ENCODE results near the gene TYMS.
A peak's percentile ranks its signal among the peaks of the same experiment; 100 is the strongest.

Gene TYMS

GRCh38 chr18:666177-666576, 8.7 kb downstream of the TYMS start:
- peaks cover 0 to 6% (median 0%) of the 10 kb centered on the region in 5 experiments for H3K9me3 ChIP-seq (ENCODE audit: control extremely low read depth in 1 of 5, control insufficient read depth in 4 of 5, insufficient read depth in 2 of 5, low read depth in 1 of 5, low read length in 4 of 5)
- peak; percentile 25 to 45 (median 35) for DNase-seq
- H3K36me3 ChIP-seq (ENCODE audit: control insufficient read depth in 4 of 4, insufficient read depth in 4 of 4, low read length in 3 of 4) = peaks cover 14 to 56% (median 27%) of the 10 kb centered on the region in 4 experiments
- CTCF ChIA-PET = interaction anchor here (1.5 kb wide), 1 partner anchor 17 kb away, joined by 5 read pairs; no protein-coding TSS in a partner anchor
- POLR2A ChIA-PET = no interaction called here
- no peaks in the 10 kb centered on the region for H3K27me3 ChIP-seq (replicated peaks in 2 of 5; ENCODE audit: control insufficient read depth in 4 of 5, insufficient read depth in 5 of 5, low read length in 4 of 5)
- no peak overlapping the region for H3K27ac ChIP-seq (ENCODE audit: insufficient read depth in 1 of 2, low read depth in 1 of 2, low read length in 2 of 2, poor library complexity in 1 of 2, severe bottlenecking in 2 of 2)
- 99% methylated on average over 8 of the region's 8 CpGs for WGBS (ENCODE audit: insufficient coverage)
- no peak overlapping the region for H3K4me3 ChIP-seq (ENCODE audit: control insufficient read depth in 1 of 7, extremely low read depth in 1 of 7, insufficient read depth in 4 of 7, low read depth in 2 of 7, low read length in 6 of 7)
- H3K4me1 ChIP-seq (ENCODE audit: control extremely low read depth in 1 of 4, control insufficient read depth in 4 of 4, insufficient read depth in 4 of 4, low read length in 3 of 4) = peaks cover 0 to 6% (median 2%) of the 10 kb centered on the region in 4 experiments

- ChIA-PET CTCF (interaction anchor here (1.5 kb wide), 1 partner anchor 16 kb away, joined by 5 read pairs; no protein-coding TSS in a partner anchor), POLR2A (no interaction called here)
- Histone ChIP-seq H3K36me3 (ENCODE audit: control insufficient read depth in 4 of 4, insufficient read depth in 4 of 4, low read length in 3 of 4) (peaks cover 17 to 57% (median 30%) of the 10 kb centered on the region in 4 experiments), H3K27ac (ENCODE audit: insufficient read depth in 1 of 2, low read depth in 1 of 2, low read length in 2 of 2, poor library complexity in 1 of 2, severe bottlenecking in 2 of 2) (no peak overlapping the region), H3K9me3 (ENCODE audit: control extremely low read depth in 1 of 5, control insufficient read depth in 4 of 5, insufficient read depth in 2 of 5, low read depth in 1 of 5, low read length in 4 of 5) (peaks cover 0 to 6% (median 0%) of the 10 kb centered on the region in 5 experiments), H3K4me1 (ENCODE audit: control extremely low read depth in 1 of 4, control insufficient read depth in 4 of 4, insufficient read depth in 4 of 4, low read length in 3 of 4) (peaks cover 0 to 6% (median 2%) of the 10 kb centered on the region in 4 experiments), H3K4me3 (ENCODE audit: control insufficient read depth in 1 of 7, extremely low read depth in 1 of 7, insufficient read depth in 4 of 7, low read depth in 2 of 7, low read length in 6 of 7) (no peak overlapping the region), H3K27me3 (replicated peaks in 2 of 5; ENCODE audit: control insufficient read depth in 4 of 5, insufficient read depth in 5 of 5, low read length in 4 of 5) (no peaks in the 10 kb centered on the region)
- no peak for DNase-seq
- WGBS (ENCODE audit: insufficient coverage) = 100% methylated on average over 1 of the region's 3 CpGs
Observed at GRCh38 chr18:666628-667027, 9.2 kb downstream of the TYMS start.

GRCh38 chr18:668260-668659, 10.8 kb downstream of the TYMS start:
- H3K27me3 ChIP-seq (replicated peaks in 2 of 5; ENCODE audit: control insufficient read depth in 4 of 5, insufficient read depth in 5 of 5, low read length in 4 of 5) = no peaks in the 10 kb centered on the region
- DNase-seq = no peak
- no peaks in the 10 kb centered on the region for H3K9me3 ChIP-seq (ENCODE audit: control extremely low read depth in 1 of 5, control insufficient read depth in 4 of 5, insufficient read depth in 2 of 5, low read depth in 1 of 5, low read length in 4 of 5)
- ChIA-PET CTCF (interaction anchor here (0.8 to 1.6 kb wide), 5 partner anchors 9 to 162 kb away, joined by 3 read pairs; no protein-coding TSS in a partner anchor), POLR2A (no interaction called here)
- no CpG with 5 or more reads among the region's 1 CpG for whole genome bisulfite sequencing (ENCODE audit: insufficient coverage)
- H3K4me1 ChIP-seq (ENCODE audit: control extremely low read depth in 1 of 4, control insufficient read depth in 4 of 4, insufficient read depth in 4 of 4, low read length in 3 of 4) = peaks cover 0 to 6% (median 2%) of the 10 kb centered on the region in 4 experiments
- no peak overlapping the region for H3K27ac ChIP-seq (ENCODE audit: insufficient read depth in 1 of 2, low read depth in 1 of 2, low read length in 2 of 2, poor library complexity in 1 of 2, severe bottlenecking in 2 of 2)
- no peak overlapping the region for H3K4me3 ChIP-seq (ENCODE audit: control insufficient read depth in 1 of 7, extremely low read depth in 1 of 7, insufficient read depth in 4 of 7, low read depth in 2 of 7, low read length in 6 of 7)
- H3K36me3 ChIP-seq (ENCODE audit: control insufficient read depth in 4 of 4, insufficient read depth in 4 of 4, low read length in 3 of 4) = peaks cover 25 to 64% (median 42%) of the 10 kb centered on the region in 4 experiments

- Histone ChIP-seq H3K4me1 (ENCODE audit: control extremely low read depth in 1 of 4, control insufficient read depth in 4 of 4, insufficient read depth in 4 of 4, low read length in 3 of 4) (peaks cover 0 to 6% (median 2%) of the 10 kb centered on the region in 4 experiments), H3K36me3 (ENCODE audit: control insufficient read depth in 4 of 4, insufficient read depth in 4 of 4, low read length in 3 of 4) (peaks cover 29 to 71% (median 46%) of the 10 kb centered on the region in 4 experiments), H3K27me3 (replicated peaks in 2 of 5; ENCODE audit: control insufficient read depth in 4 of 5, insufficient read depth in 5 of 5, low read length in 4 of 5) (no peaks in the 10 kb centered on the region), H3K27ac (ENCODE audit: insufficient read depth in 1 of 2, low read depth in 1 of 2, low read length in 2 of 2, poor library complexity in 1 of 2, severe bottlenecking in 2 of 2) (no peak overlapping the region), H3K9me3 (ENCODE audit: control extremely low read depth in 1 of 5, control insufficient read depth in 4 of 5, insufficient read depth in 2 of 5, low read depth in 1 of 5, low read length in 4 of 5) (no peaks in the 10 kb centered on the region), H3K4me3 (ENCODE audit: control insufficient read depth in 1 of 7, extremely low read depth in 1 of 7, insufficient read depth in 4 of 7, low read depth in 2 of 7, low read length in 6 of 7) (no peak overlapping the region)
- DNase-seq = no peak
- 100% methylated on average over 5 of the region's 8 CpGs for WGBS (ENCODE audit: insufficient coverage)
- POLR2A ChIA-PET = no interaction called here
- CTCF ChIA-PET = no interaction called here
Observed at GRCh38 chr18:669077-669476, 11.6 kb downstream of the TYMS start.

- ChIA-PET CTCF (interaction anchor here (0.8 to 2.1 kb wide), 10 partner anchors 9 to 46 kb away, joined by 3 to 8 read pairs (median 5); no protein-coding TSS in a partner anchor), POLR2A (no interaction called here)
- peak in 2 of 3 donors; percentile 46 to 61 for DNase-seq
- H3K4me1 ChIP-seq (ENCODE audit: control extremely low read depth in 1 of 4, control insufficient read depth in 4 of 4, insufficient read depth in 4 of 4, low read length in 3 of 4) = peaks cover 0 to 6% (median 2%) of the 10 kb centered on the region in 4 experiments
- peaks cover 34 to 83% (median 55%) of the 10 kb centered on the region in 4 experiments for H3K36me3 ChIP-seq (ENCODE audit: control insufficient read depth in 4 of 4, insufficient read depth in 4 of 4, low read length in 3 of 4)
- WGBS (ENCODE audit: insufficient coverage) = 73% methylated on average over 11 of the region's 11 CpGs
- no peak overlapping the region for H3K27ac ChIP-seq (ENCODE audit: insufficient read depth in 1 of 2, low read depth in 1 of 2, low read length in 2 of 2, poor library complexity in 1 of 2, severe bottlenecking in 2 of 2)
- H3K4me3 ChIP-seq (ENCODE audit: control insufficient read depth in 1 of 7, extremely low read depth in 1 of 7, insufficient read depth in 4 of 7, low read depth in 2 of 7, low read length in 6 of 7) = no peak overlapping the region
- H3K27me3 ChIP-seq (replicated peaks in 2 of 5; ENCODE audit: control insufficient read depth in 4 of 5, insufficient read depth in 5 of 5, low read length in 4 of 5) = no peaks in the 10 kb centered on the region
- H3K9me3 ChIP-seq (ENCODE audit: control extremely low read depth in 1 of 5, control insufficient read depth in 4 of 5, insufficient read depth in 2 of 5, low read depth in 1 of 5, low read length in 4 of 5) = no peaks in the 10 kb centered on the region
Observed at GRCh38 chr18:670522-670921, 13.1 kb downstream of the TYMS start.

DNA sequence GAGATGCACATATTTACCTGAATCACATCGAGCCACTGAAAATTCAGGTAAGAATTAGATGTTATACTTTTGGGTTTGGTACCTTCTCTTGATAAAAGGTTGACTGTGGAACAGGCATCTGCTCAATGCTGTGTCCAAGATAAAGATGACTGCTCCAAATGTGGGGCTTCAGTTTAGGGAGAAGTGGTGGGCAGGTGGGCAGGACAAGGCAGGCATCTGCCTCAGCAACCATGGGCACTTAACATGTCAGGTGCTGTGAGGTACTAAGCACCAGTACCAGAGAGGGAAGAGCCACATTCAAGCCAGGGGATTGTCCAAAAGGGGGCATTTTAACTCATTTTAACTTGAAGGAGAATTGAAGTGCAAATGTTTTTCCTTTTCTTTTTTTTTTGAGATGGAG, 14.0 kb downstream of the TYMS start:
- Histone ChIP-seq H3K27ac (ENCODE audit: insufficient read depth in 1 of 2, low read depth in 1 of 2, low read length in 2 of 2, poor library complexity in 1 of 2, severe bottlenecking in 2 of 2) (peak overlapping the region in 1 of 2 experiments; percentile 16), H3K4me3 (ENCODE audit: control insufficient read depth in 1 of 7, extremely low read depth in 1 of 7, insufficient read depth in 4 of 7, low read depth in 2 of 7, low read length in 6 of 7) (no peak overlapping the region), H3K4me1 (ENCODE audit: control extremely low read depth in 1 of 4, control insufficient read depth in 4 of 4, insufficient read depth in 4 of 4, low read length in 3 of 4) (peaks cover 0 to 6% (median 2%) of the 10 kb centered on the region in 4 experiments), H3K9me3 (ENCODE audit: control extremely low read depth in 1 of 5, control insufficient read depth in 4 of 5, insufficient read depth in 2 of 5, low read depth in 1 of 5, low read length in 4 of 5) (no peaks in the 10 kb centered on the region), H3K36me3 (ENCODE audit: control insufficient read depth in 4 of 4, insufficient read depth in 4 of 4, low read length in 3 of 4) (peaks cover 34 to 87% (median 62%) of the 10 kb centered on the region in 4 experiments), H3K27me3 (replicated peaks in 2 of 5; ENCODE audit: control insufficient read depth in 4 of 5, insufficient read depth in 5 of 5, low read length in 4 of 5) (no peaks in the 10 kb centered on the region)
- WGBS (ENCODE audit: insufficient coverage) = 100% methylated on average over 1 of the region's 1 CpG
- POLR2A ChIA-PET = no interaction called here
- no peak for DNase-seq
- CTCF ChIA-PET = interaction anchor here (0.8 to 2.1 kb wide), 9 partner anchors 8 to 46 kb away, joined by 3 to 7 read pairs (median 4); no protein-coding TSS in a partner anchor

DNA sequence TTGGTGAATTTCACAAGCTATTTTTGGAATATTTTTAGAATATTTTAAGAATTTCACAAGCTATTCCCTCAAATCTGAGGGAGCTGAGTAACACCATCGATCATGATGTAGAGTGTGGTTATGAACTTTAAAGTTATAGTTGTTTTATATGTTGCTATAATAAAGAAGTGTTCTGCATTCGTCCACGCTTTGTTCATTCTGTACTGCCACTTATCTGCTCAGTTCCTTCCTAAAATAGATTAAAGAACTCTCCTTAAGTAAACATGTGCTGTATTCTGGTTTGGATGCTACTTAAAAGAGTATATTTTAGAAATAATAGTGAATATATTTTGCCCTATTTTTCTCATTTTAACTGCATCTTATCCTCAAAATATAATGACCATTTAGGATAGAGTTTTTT, 15.9 kb downstream of the TYMS start:
- peaks cover 36 to 90% (median 68%) of the 10 kb centered on the region in 4 experiments for H3K36me3 ChIP-seq (ENCODE audit: control insufficient read depth in 4 of 4, insufficient read depth in 4 of 4, low read length in 3 of 4)

More for the DNA sequence above, 15.9 kb downstream of the TYMS start:
- no peak for DNase-seq
- Histone ChIP-seq H3K27me3 (replicated peaks in 2 of 5; ENCODE audit: control insufficient read depth in 4 of 5, insufficient read depth in 5 of 5, low read length in 4 of 5) (no peaks in the 10 kb centered on the region), H3K4me3 (ENCODE audit: control insufficient read depth in 1 of 7, extremely low read depth in 1 of 7, insufficient read depth in 4 of 7, low read depth in 2 of 7, low read length in 6 of 7) (no peak overlapping the region), H3K27ac (ENCODE audit: insufficient read depth in 1 of 2, low read depth in 1 of 2, low read length in 2 of 2, poor library complexity in 1 of 2, severe bottlenecking in 2 of 2) (no peak overlapping the region), H3K4me1 (ENCODE audit: control extremely low read depth in 1 of 4, control insufficient read depth in 4 of 4, insufficient read depth in 4 of 4, low read length in 3 of 4) (peaks cover 0 to 6% (median 2%) of the 10 kb centered on the region in 4 experiments), H3K9me3 (ENCODE audit: control extremely low read depth in 1 of 5, control insufficient read depth in 4 of 5, insufficient read depth in 2 of 5, low read depth in 1 of 5, low read length in 4 of 5) (no peaks in the 10 kb centered on the region)
- ChIA-PET POLR2A (no interaction called here), CTCF (interaction anchor here (0.7 to 1.7 kb wide), 7 partner anchors 11 to 166 kb away, joined by 3 to 5 read pairs (median 3); no protein-coding TSS in a partner anchor)
- WGBS (ENCODE audit: insufficient coverage) = no CpG with 5 or more reads among the region's 3 CpGs
